GM11168 (cell line): ENCODE measurements around the gene WASF3.

Source experiments
- in situ Hi-C: fragments of 300-500 bp; cut with MboI; formaldehyde crosslinking; loops from one replicate; pipeline ENCODE4 v1.12.0; 2022; ENCODE audit warnings: low sequenced_read_pairs; ENCODE audit not compliant: unreplicated experiment

The WASF3 gene

GRCh38 chr13:26585136-26585535 lies 27.7 kb downstream of the WASF3 start:
- in situ Hi-C loops = no loop called here

- in situ Hi-C loops = no loop called here
These were observed 29.8 kb downstream of the WASF3 start for GRCh38 chr13:26587251-26587650.

- in situ Hi-C loops = no loop called here
These were observed 31.7 kb downstream of the WASF3 start for GRCh38 chr13:26589226-26589625.

GRCh38 chr13:26589754-26590153 lies 32.3 kb downstream of the WASF3 start:
- in situ Hi-C loops = no loop called here

GRCh38 chr13:26590379-26590778 lies 32.9 kb downstream of the WASF3 start:
- in situ Hi-C loops = no loop called here

- in situ Hi-C loops = no loop called here
These were observed 33.5 kb downstream of the WASF3 start for GRCh38 chr13:26590951-26591350.

- in situ Hi-C loops = no loop called here
These were observed 34.2 kb downstream of the WASF3 start for GRCh38 chr13:26591672-26592071.

GRCh38 chr13:26593661-26594060 lies 36.2 kb downstream of the WASF3 start:
- in situ Hi-C loops = no loop called here

GRCh38 chr13:26594363-26594762 lies 36.9 kb downstream of the WASF3 start:
- in situ Hi-C loops = no loop called here

- in situ Hi-C loops = no loop called here
These were observed 39.0 kb downstream of the WASF3 start for GRCh38 chr13:26596458-26596857.

GRCh38 chr13:26599403-26599802 lies 41.9 kb downstream of the WASF3 start:
- in situ Hi-C loops = no loop called here

- in situ Hi-C loops = no loop called here
These were observed 42.4 kb downstream of the WASF3 start for GRCh38 chr13:26599860-26600259.

GRCh38 chr13:26600343-26600742 lies 42.9 kb downstream of the WASF3 start:
- in situ Hi-C loops = no loop called here

- in situ Hi-C loops = no loop called here
These were observed 44.2 kb downstream of the WASF3 start for GRCh38 chr13:26601669-26602068.

- in situ Hi-C loops = no loop called here
These were observed 45.3 kb downstream of the WASF3 start for GRCh38 chr13:26602783-26603182.

GRCh38 chr13:26604784-26605545 lies 47.5 kb downstream of the WASF3 start:
- in situ Hi-C loops = no loop called here

GRCh38 chr13:26605845-26606244 lies 48.4 kb downstream of the WASF3 start:
- in situ Hi-C loops = no loop called here

- in situ Hi-C loops = no loop called here
These were observed 49.1 kb downstream of the WASF3 start for GRCh38 chr13:26606631-26607030.

GRCh38 chr13:26614721-26615120 lies 57.2 kb downstream of the WASF3 start:
- in situ Hi-C loops = no loop called here

GRCh38 chr13:26616126-26616525 lies 58.6 kb downstream of the WASF3 start:
- in situ Hi-C loops = no loop called here

GRCh38 chr13:26618726-26619125 lies 61.2 kb downstream of the WASF3 start:
- in situ Hi-C loops = no loop called here

- in situ Hi-C loops = no loop called here
These were observed 61.9 kb downstream of the WASF3 start for GRCh38 chr13:26619358-26619757.
